ENCODE results near the gene LRRN4CL.
A peak's percentile ranks its signal among the peaks of the same experiment; 100 is the strongest.
"Not testable (repeated sequence)": the region's sequence is repeated elsewhere in the genome, so short reads cannot be mapped to it uniquely, and the experiment has no call there.

Gene LRRN4CL

GRCh38 chr11:62680825-62681240, 8.5 kb downstream of the LRRN4CL start:
- peak; percentile 57 for TF ChIP-seq CTCF (IDR thresholded peaks at IDR 0.05)
- no peak for TF ChIP-seq ZFX (IDR thresholded peaks at IDR 0.05; ENCODE audit: borderline replicate concordance)
- peak overlapping the region; percentile 32; the same call in 1 of the 2 replicates for H3K27ac ChIP-seq

GRCh38 chr11:62678770-62679696, 10.3 kb downstream of the LRRN4CL start, which contains the start of gene UBXN1:
TSS of gene UBXN1 (minus strand) at chr11:62679073. CDS start at chr11:62678923, 150 bp downstream.
- peak within 1 kb of the TSS; percentile 77 for H3K27ac ChIP-seq
- TF ChIP-seq CTCF (IDR thresholded peaks at IDR 0.05), result no peak
- TF ChIP-seq ZFX (IDR thresholded peaks at IDR 0.05; ENCODE audit: borderline replicate concordance), result no peak

GRCh38 chr11:62678433-62678769, 10.9 kb downstream of the LRRN4CL start:
- TF ChIP-seq ZFX (IDR thresholded peaks at IDR 0.05; ENCODE audit: borderline replicate concordance) (no peak), CTCF (IDR thresholded peaks at IDR 0.05) (no peak)
- H3K27ac ChIP-seq, result peak overlapping the region; percentile 77

GRCh38 chr11:62677714-62678113, 11.6 kb downstream of the LRRN4CL start:
- peak overlapping the region; percentile 77 for H3K27ac ChIP-seq
- TF ChIP-seq ZFX (IDR thresholded peaks at IDR 0.05; ENCODE audit: borderline replicate concordance), result no peak
- no peak for TF ChIP-seq CTCF (IDR thresholded peaks at IDR 0.05)

- TF ChIP-seq ZFX (IDR thresholded peaks at IDR 0.05; ENCODE audit: borderline replicate concordance) (no peak), CTCF (IDR thresholded peaks at IDR 0.05) (no peak)
- H3K27ac ChIP-seq, result peak overlapping the region; percentile 77
Observed at GRCh38 chr11:62677156-62677555, 12.2 kb downstream of the LRRN4CL start.

GRCh38 chr11:62676698-62677097, 12.6 kb downstream of the LRRN4CL start:
- no peak for TF ChIP-seq CTCF (IDR thresholded peaks at IDR 0.05)
- no peak for TF ChIP-seq ZFX (IDR thresholded peaks at IDR 0.05; ENCODE audit: borderline replicate concordance)

GRCh38 chr11:62675415-62675814, 13.9 kb downstream of the LRRN4CL start:
- H3K27ac ChIP-seq, result not testable (repeated sequence)

More at GRCh38 chr11:62676698-62677097, 12.6 kb downstream of the LRRN4CL start:
- H3K27ac ChIP-seq, result peak overlapping the region; percentile 77
